Uterus (tissue), 2 donors: Measurements from ENCODE around the gene NOS1AP.

Experiments used
- CTCF ChIP-seq, 4 experiments: fragments of 200-600 bp in 2 of 4; fragments of 450-650 bp in 2 of 4; sonication (generic) in 2 of 4; IDR thresholded peaks; one replicate each; pipeline ENCODE4 v1.5.1; 2016 to 2019; ENCODE audit warnings: antibody characterized with exemption in 4 of 4, mild to moderate bottlenecking in 2 of 4, moderate library complexity in 1 of 4
- POLR2A ChIP-seq, 2 donors: fragments of 450-650 bp; IDR thresholded peaks; one replicate each; pipeline ENCODE4 v1.6.1; 2016; ENCODE audit warnings: antibody characterized with exemption in 2 of 2, mild to moderate bottlenecking in 1 of 2, moderate library complexity in 1 of 2

GRCh38 chr1:162364498-162364897 is 295.0 kb downstream of the NOS1AP start:
- TF ChIP-seq CTCF (IDR thresholded peaks at IDR 0.05) (no peak), POLR2A (IDR thresholded peaks at IDR 0.05) (no peak)
